SU-DHL-6 (cell line): Measurements from ENCODE around the gene RANBP3.

Source experiments
- H2AFZ ChIP-seq: fragments of 200-600 bp; sonication (generic); 2 replicates; pipeline ENCODE4 v1.6.1; 2014; ENCODE audit warnings: low read depth, mild to moderate bottlenecking, moderate library complexity, mixed read lengths, antibody characterized with exemption, low read length; ENCODE audit not compliant: severe bottlenecking
- H3F3A ChIP-seq: fragments of 200-600 bp; shearing (Covaris generic); 2 replicates; pipeline ENCODE4 v1.6.0; 2016; ENCODE audit warnings: antibody characterized with exemption, mild to moderate bottlenecking; ENCODE audit not compliant: insufficient read depth
- H3K27ac ChIP-seq: fragments of 200-600 bp; sonication (generic); 2 replicates; pipeline ENCODE4 v1.5.1; 2016; ENCODE audit warnings: low read depth, mild to moderate bottlenecking, low read length, moderate library complexity, mixed read lengths
- H3K27me3 ChIP-seq: fragments of 200-600 bp; sonication (generic), shearing (Covaris generic); 2 replicates; pipeline ENCODE4 v1.6.0; 2014; ENCODE audit warnings: mild to moderate bottlenecking, low read length
- H3K36me3 ChIP-seq: fragments of 200-600 bp; sonication (generic); 2 replicates; pipeline ENCODE4 v1.6.1; 2014; ENCODE audit warnings: mild to moderate bottlenecking, low read length, mixed read lengths
- H3K4me2 ChIP-seq: fragments of 300-600, 200-600 bp; shearing (Covaris generic), sonication (generic); 2 replicates; pipeline ENCODE4 v1.6.0; 2014; ENCODE audit warnings: low read length, low read depth, mild to moderate bottlenecking; ENCODE audit not compliant: poor library complexity, severe bottlenecking
- H3K4me3 ChIP-seq: fragments of 200-600 bp; sonication (generic); 2 replicates; pipeline ENCODE4 v1.5.1; 2014; ENCODE audit warnings: antibody characterized with exemption, low read length, mild to moderate bottlenecking, mixed read lengths; ENCODE audit not compliant: insufficient read depth, poor library complexity, severe bottlenecking
- H3K79me2 ChIP-seq: fragments of 200-600 bp; sonication (generic); 2 replicates; pipeline ENCODE4 v1.6.1; 2014; ENCODE audit warnings: mild to moderate bottlenecking, low read length, moderate library complexity; ENCODE audit not compliant: insufficient read depth
- H3K9ac ChIP-seq: fragments of 200-600 bp; sonication (generic); 2 replicates; pipeline ENCODE4 v1.7.0; 2014; ENCODE audit warnings: mild to moderate bottlenecking, low read length
- H3K9me2 ChIP-seq: fragments of 200-600 bp; sonication (generic); replicated peaks from 2 replicates; pipeline ENCODE4 v1.6.1; 2014; ENCODE audit warnings: low read length; ENCODE audit not compliant: insufficient read depth
- H3K9me3 ChIP-seq: fragments of 200-600 bp; sonication (generic); 2 replicates; pipeline ENCODE4 v1.6.1; 2014; ENCODE audit warnings: low read length, mixed read lengths; ENCODE audit not compliant: insufficient read depth
- H4K20me1 ChIP-seq: fragments of 200-600 bp; sonication (generic); 2 replicates; pipeline ENCODE4 v1.6.1; 2014; ENCODE audit warnings: low read depth, mild to moderate bottlenecking, antibody characterized with exemption, low read length, moderate library complexity, mixed read lengths
- CTCF ChIP-seq: fragments of 200-600 bp; sonication (generic); IDR thresholded peaks from one replicate; pipeline ENCODE4 v1.5.1; 2017; ENCODE audit warnings: antibody characterized with exemption, mild to moderate bottlenecking, low read length, moderate library complexity; ENCODE audit not compliant: insufficient read depth, poor library complexity, severe bottlenecking
- EZH2phosphoT487 ChIP-seq: fragments of 200-600 bp; sonication (generic), shearing (Covaris generic); conservative IDR thresholded peaks from 2 replicates; pipeline ENCODE4 v1.6.1; 2018; ENCODE audit warnings: mild to moderate bottlenecking, antibody characterized with exemption, low read length, moderate library complexity, mixed read lengths

Gene RANBP3

GRCh38 chr19:5899728-5900526 lies 78.0 kb downstream of the RANBP3 start:
- no peaks in the 10 kb centered on the region for H3K9me3 ChIP-seq
- no peak overlapping the region for H2AFZ ChIP-seq
- no peaks in the 10 kb centered on the region for H4K20me1 ChIP-seq
- no peaks in the 10 kb centered on the region for H3K36me3 ChIP-seq
- H3K9ac ChIP-seq = no peak overlapping the region
- H3K4me2 ChIP-seq = no peak overlapping the region
- TF ChIP-seq EZH2phosphoT487 = no peak
- TF ChIP-seq CTCF = no peak
- H3K9me2 ChIP-seq = no peaks in the 10 kb centered on the region
- H3K27ac ChIP-seq = no peak overlapping the region
- H3K79me2 ChIP-seq = peaks cover 35% of the 10 kb centered on the region
- H3K27me3 ChIP-seq = no peaks in the 10 kb centered on the region
- no peaks in the 10 kb centered on the region for H3F3A ChIP-seq
- no peak overlapping the region for H3K4me3 ChIP-seq

GRCh38 chr19:5897189-5897969 lies 80.6 kb downstream of the RANBP3 start:
- H2AFZ ChIP-seq = no peak overlapping the region
- H3K36me3 ChIP-seq = no peaks in the 10 kb centered on the region
- H3K9me3 ChIP-seq = no peaks in the 10 kb centered on the region
- H3K27ac ChIP-seq = no peak overlapping the region
- H3K9ac ChIP-seq = no peak overlapping the region
- no peak for TF ChIP-seq EZH2phosphoT487
- no peak for TF ChIP-seq CTCF
- peaks cover 24% of the 10 kb centered on the region for H3K79me2 ChIP-seq
- H3K9me2 ChIP-seq = no peaks in the 10 kb centered on the region
- H4K20me1 ChIP-seq = no peaks in the 10 kb centered on the region
- H3K27me3 ChIP-seq = no peaks in the 10 kb centered on the region
- no peak overlapping the region for H3K4me3 ChIP-seq
- H3F3A ChIP-seq = no peaks in the 10 kb centered on the region
- no peak overlapping the region for H3K4me2 ChIP-seq

- H3K9me3 ChIP-seq = no peaks in the 10 kb centered on the region
- no peak overlapping the region for H3K4me3 ChIP-seq
- H3K36me3 ChIP-seq = no peaks in the 10 kb centered on the region
- H3K9me2 ChIP-seq = no peaks in the 10 kb centered on the region
- no peak overlapping the region for H3K9ac ChIP-seq
- peaks cover 18% of the 10 kb centered on the region for H3K79me2 ChIP-seq
- H2AFZ ChIP-seq = no peak overlapping the region
- H4K20me1 ChIP-seq = no peaks in the 10 kb centered on the region
- no peak overlapping the region for H3K4me2 ChIP-seq
- H3K27me3 ChIP-seq = no peaks in the 10 kb centered on the region
- H3K27ac ChIP-seq = no peak overlapping the region
- TF ChIP-seq EZH2phosphoT487 = no peak
- TF ChIP-seq CTCF = no peak
- H3F3A ChIP-seq = no peaks in the 10 kb centered on the region
Observed at GRCh38 chr19:5896365-5897076, 81.4 kb downstream of the RANBP3 start.
